ENCODE measurements around the gene LMTK2. TPM values are rescaled to one million over a fixed set of nuclear protein-coding genes. Genes with fewer than 3 reads are reported as not detected.

Gene LMTK2
- total RNA-seq, 4 donors from 2014 or later, result 11.0 to 15.8 (median 12.0) TPM

DNA sequence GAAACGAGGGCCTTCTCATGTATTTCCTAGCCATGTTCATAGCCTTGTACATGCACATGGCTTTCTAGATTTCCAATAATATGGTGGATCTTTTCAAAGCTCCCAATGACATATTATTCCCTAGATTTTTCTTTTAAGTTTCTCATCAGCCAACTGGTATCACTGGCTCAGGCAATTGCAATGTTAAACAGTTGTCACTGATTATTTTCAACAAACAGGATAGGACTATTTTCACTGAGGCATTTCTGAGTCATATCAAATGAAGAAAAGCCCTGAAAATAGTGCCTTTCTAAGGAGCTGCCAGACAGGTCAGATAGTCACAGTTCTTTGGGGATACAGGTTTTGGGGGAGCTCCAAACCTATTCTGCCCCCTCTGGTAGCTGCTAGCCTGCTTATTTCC is 4.5 kb upstream of the LMTK2 start:
- no peak for ATAC-seq (ENCODE audit: low FRiP score)
- TF ChIP-seq, protein P1, sequence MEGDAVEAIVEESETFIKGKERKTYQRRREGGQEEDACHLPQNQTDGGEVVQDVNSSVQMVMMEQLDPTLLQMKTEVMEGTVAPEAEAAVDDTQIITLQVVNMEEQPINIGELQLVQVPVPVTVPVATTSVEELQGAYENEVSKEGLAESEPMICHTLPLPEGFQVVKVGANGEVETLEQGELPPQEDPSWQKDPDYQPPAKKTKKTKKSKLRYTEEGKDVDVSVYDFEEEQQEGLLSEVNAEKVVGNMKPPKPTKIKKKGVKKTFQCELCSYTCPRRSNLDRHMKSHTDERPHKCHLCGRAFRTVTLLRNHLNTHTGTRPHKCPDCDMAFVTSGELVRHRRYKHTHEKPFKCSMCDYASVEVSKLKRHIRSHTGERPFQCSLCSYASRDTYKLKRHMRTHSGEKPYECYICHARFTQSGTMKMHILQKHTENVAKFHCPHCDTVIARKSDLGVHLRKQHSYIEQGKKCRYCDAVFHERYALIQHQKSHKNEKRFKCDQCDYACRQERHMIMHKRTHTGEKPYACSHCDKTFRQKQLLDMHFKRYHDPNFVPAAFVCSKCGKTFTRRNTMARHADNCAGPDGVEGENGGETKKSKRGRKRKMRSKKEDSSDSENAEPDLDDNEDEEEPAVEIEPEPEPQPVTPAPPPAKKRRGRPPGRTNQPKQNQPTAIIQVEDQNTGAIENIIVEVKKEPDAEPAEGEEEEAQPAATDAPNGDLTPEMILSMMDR (IDR thresholded peaks at IDR 0.05), result no peak
- DNase-seq (ENCODE audit: low spot score), result no peak

DNA sequence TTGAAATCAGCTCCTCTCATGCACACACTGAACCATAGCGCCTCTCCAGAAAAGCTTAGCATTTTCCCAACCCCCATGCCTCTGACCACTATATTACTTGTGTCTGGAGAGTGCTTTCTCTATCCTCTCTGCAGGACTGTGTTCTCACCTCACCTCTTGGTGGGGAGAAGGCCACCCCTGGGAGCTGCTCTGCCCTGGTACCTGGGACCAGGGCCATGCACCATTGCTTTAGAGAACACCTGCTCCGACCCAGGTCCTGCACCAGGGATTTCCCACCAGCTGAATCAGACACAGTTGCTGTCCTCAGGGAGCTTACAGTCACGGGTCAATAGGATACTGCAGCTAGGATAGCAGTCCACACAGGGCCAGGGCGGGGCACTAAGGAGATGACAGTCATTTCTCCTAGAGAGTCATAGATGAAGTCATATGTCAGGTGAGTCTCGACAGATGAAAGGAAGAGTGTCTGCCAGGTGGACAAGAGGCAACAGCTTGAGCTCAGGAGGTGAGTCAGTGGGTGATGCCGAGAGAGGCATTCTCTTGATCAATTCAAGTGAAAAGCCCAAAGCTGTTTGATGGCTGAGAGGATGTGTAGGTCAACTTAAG is 619 bp upstream of the LMTK2 start:
- DNase-seq (ENCODE audit: low spot score) (no peak), ATAC-seq (ENCODE audit: low FRiP score) (no peak)
- TF ChIP-seq, protein P1 (IDR thresholded peaks at IDR 0.05), result no peak

- DNase-seq (ENCODE audit: low spot score) (no peak), ATAC-seq (ENCODE audit: low FRiP score) (no peak)
- TF ChIP-seq, protein P1 (IDR thresholded peaks at IDR 0.05), result no peak
Observed at GRCh38 chr7:98107313-98107721, 655 bp downstream of the LMTK2 start.

- ATAC-seq (ENCODE audit: low FRiP score) (no peak), DNase-seq (ENCODE audit: low spot score) (no peak)
- TF ChIP-seq, protein P1 (IDR thresholded peaks at IDR 0.05), result no peak
Observed at GRCh38 chr7:98110249-98111022, 3.8 kb downstream of the LMTK2 start.

- TF ChIP-seq, protein P1 (IDR thresholded peaks at IDR 0.05), result no peak
- DNase-seq (ENCODE audit: low spot score) (no peak), ATAC-seq (ENCODE audit: low FRiP score) (no peak)
Observed at GRCh38 chr7:98112077-98112476, 5.4 kb downstream of the LMTK2 start.

GRCh38 chr7:98115746-98116525 is 9.3 kb downstream of the LMTK2 start:
- ATAC-seq (ENCODE audit: low FRiP score) (no peak), DNase-seq (ENCODE audit: low spot score) (no peak)
- TF ChIP-seq, protein P1 (IDR thresholded peaks at IDR 0.05), result no peak
